Stimulated activated naive CD8-positive, alpha-beta T cell treated with anti-CD3 and anti-CD28 coated beads, Interleukin-15, amount 100 ng/mL, for 72 hours (primary cell): ENCODE measurements around the gene SORCS3.
"Not testable (repeated sequence)": the region's sequence is repeated elsewhere in the genome, so short reads cannot be mapped to it uniquely, and the experiment has no call there.

ENCODE experiments used
- ATAC-seq: fragments of 150-1000 bp; cut with Tn5 transposase; 2 replicates; pipeline ENCODE4 v1.10.0; 2021; ENCODE audit warnings: mild to moderate bottlenecking, moderate library complexity
- DNase-seq, 2 donors: peaks; one replicate each; pipeline ENCODE4 v3.0.0; 2021 to 2022
- H3K27ac Mint-ChIP-seq, 2 donors: one replicate each; pipeline ENCODE4 v1.8.0; 2022; ENCODE audit warnings: mild to moderate bottlenecking in 2 of 2, mixed read lengths in 2 of 2, moderate library complexity in 2 of 2
- H3K27me3 Mint-ChIP-seq: one replicate; pipeline ENCODE4 v1.8.0; 2022; ENCODE audit warnings: mixed read lengths
- H3K4me1 Mint-ChIP-seq: one replicate; pipeline ENCODE4 v1.8.0; 2022; ENCODE audit warnings: mild to moderate bottlenecking, mixed read lengths
- H3K4me3 Mint-ChIP-seq, 2 donors: one replicate each; pipeline ENCODE4 v1.8.0; 2022; ENCODE audit warnings: mild to moderate bottlenecking in 2 of 2, mixed read lengths in 2 of 2, moderate library complexity in 1 of 2
- H3K9me3 Mint-ChIP-seq, 2 donors: one replicate each; pipeline ENCODE4 v1.8.0; 2022; ENCODE audit warnings: mixed read lengths in 2 of 2

Gene SORCS3

GRCh38 chr10:104664205-104664604 lies 23.1 kb downstream of the SORCS3 start:
- DNase-seq (no peak), ATAC-seq (no peak)
- no peaks in the 10 kb centered on the region for H3K4me1 Mint-ChIP-seq
- no peak overlapping the region for H3K27ac Mint-ChIP-seq
- H3K9me3 Mint-ChIP-seq = no peaks in the 10 kb centered on the region
- H3K4me3 Mint-ChIP-seq = no peak overlapping the region
- peaks cover 21% of the 10 kb centered on the region for H3K27me3 Mint-ChIP-seq

DNA sequence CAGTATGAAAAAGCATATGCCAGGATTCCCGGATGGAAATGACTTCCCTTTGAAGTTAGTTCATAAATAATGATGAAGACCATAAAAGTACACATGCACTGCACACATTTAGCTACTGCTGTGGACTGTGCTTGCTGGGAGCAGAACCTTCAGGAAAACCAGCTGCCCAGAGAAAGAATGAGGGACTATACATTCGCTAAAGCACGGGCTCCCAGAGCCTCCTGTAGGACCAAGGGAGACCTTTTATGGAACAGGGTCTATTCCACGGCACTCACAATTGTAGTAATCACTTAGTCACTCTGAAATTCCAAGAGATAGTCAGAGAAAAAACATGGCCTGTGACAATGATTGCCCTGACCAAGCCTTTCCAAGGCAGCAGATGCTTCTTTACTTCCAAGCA lies 24.1 kb downstream of the SORCS3 start:
- Mint-ChIP-seq H3K4me1 (no peaks in the 10 kb centered on the region), H3K4me3 (no peak overlapping the region), H3K9me3 (no peaks in the 10 kb centered on the region), H3K27me3 (peaks cover 15% of the 10 kb centered on the region), H3K27ac (no peak overlapping the region)
- DNase-seq (no peak), ATAC-seq (no peak)

DNA sequence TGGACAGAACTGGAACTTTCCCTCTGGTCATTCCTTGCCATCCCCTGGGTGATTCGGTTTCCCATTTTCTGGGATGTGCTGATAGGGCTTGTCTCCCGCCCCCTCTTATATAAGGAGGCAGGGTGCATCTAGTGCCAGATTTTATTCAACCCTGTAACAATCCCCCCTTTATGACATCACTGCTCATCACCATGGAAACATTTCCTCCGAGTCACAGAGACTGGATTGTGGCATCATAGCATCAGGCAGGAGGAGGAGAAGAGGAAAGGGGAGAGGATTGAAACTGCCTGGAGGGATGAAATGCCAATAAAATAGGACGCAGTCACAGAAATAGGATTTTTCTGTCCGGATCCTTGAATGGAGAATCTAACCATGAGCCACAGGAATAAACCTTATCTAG lies 25.0 kb downstream of the SORCS3 start:
- DNase-seq = no peak
- no peak overlapping the region for H3K27ac Mint-ChIP-seq
- no peak overlapping the region for H3K4me3 Mint-ChIP-seq
- no peak for ATAC-seq
- no peaks in the 10 kb centered on the region for H3K4me1 Mint-ChIP-seq
- peaks cover 15% of the 10 kb centered on the region for H3K27me3 Mint-ChIP-seq
- no peaks in the 10 kb centered on the region for H3K9me3 Mint-ChIP-seq

DNA sequence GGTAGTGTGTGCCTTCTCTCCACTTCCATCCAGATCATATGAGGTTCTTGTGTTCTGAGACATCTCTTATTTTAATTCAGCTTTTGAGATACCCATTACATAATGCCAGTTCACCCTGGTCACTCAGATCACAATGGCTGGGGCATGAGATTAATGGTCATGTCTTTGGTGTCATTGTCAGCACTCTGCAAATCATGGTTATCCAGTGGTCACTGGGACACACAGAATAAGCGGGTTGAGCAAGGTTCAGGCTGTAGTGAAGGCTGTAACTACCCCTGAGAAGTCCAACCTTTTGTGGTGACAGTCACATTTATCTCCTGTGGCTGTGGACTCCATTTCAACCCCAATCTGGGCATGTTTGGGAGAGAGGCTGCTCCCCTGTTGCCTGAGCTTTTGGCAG lies 35.8 kb downstream of the SORCS3 start:
- DNase-seq (no peak), ATAC-seq (no peak)
- Mint-ChIP-seq H3K9me3 (peaks cover 9 to 12% of the 10 kb centered on the region in 2 donors), H3K4me3 (no peak overlapping the region), H3K27me3 (peaks cover 37% of the 10 kb centered on the region), H3K27ac (no peak overlapping the region), H3K4me1 (no peaks in the 10 kb centered on the region)

DNA sequence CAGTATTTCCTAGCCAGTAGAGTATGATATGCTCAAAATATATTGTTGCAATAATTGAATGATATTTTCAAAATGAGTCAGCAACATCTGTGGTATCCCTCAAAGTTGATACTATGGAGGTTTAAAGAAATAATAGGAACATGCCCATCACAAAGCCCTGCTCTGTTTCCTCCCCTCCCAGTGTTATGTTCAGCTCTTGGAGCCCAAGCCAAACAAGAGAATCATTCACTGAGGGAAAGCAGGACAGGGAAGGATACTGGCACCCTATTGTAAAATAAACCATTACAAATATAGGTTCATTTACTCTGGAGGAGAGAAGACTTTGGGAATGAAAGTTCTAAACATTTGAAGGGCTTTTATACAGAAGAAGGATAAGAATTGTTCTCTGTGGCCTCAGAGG lies 37.6 kb downstream of the SORCS3 start:
- ATAC-seq = no peak

GRCh38 chr10:104680467-104681401 lies 39.6 kb downstream of the SORCS3 start:
- H3K4me3 Mint-ChIP-seq = no peak overlapping the region
- H3K27me3 Mint-ChIP-seq = peaks cover 34% of the 10 kb centered on the region
- ATAC-seq (no peak), DNase-seq (no peak)
- H3K9me3 Mint-ChIP-seq = no peaks in the 10 kb centered on the region
- H3K4me1 Mint-ChIP-seq = no peaks in the 10 kb centered on the region
- H3K27ac Mint-ChIP-seq = no peak overlapping the region

More for the DNA sequence above, 37.6 kb downstream of the SORCS3 start:
- Mint-ChIP-seq H3K4me1 (no peaks in the 10 kb centered on the region), H3K27me3 (peaks cover 31% of the 10 kb centered on the region), H3K9me3 (no peaks in the 10 kb centered on the region), H3K27ac (no peak overlapping the region), H3K4me3 (no peak overlapping the region)
- no peak for DNase-seq

- H3K27me3 Mint-ChIP-seq = peaks cover 38% of the 10 kb centered on the region
- DNase-seq = no peak
These were observed 40.4 kb downstream of the SORCS3 start for GRCh38 chr10:104681485-104681884.

GRCh38 chr10:104683567-104683966 lies 42.5 kb downstream of the SORCS3 start:
- DNase-seq (no peak), ATAC-seq (no peak)
- H3K4me1 Mint-ChIP-seq = no peaks in the 10 kb centered on the region
- no peak overlapping the region for H3K27ac Mint-ChIP-seq
- H3K27me3 Mint-ChIP-seq = peaks cover 52% of the 10 kb centered on the region
- no peak overlapping the region for H3K4me3 Mint-ChIP-seq
- no peaks in the 10 kb centered on the region for H3K9me3 Mint-ChIP-seq

More at GRCh38 chr10:104681485-104681884, 40.4 kb downstream of the SORCS3 start:
- no peaks in the 10 kb centered on the region for H3K4me1 Mint-ChIP-seq
- H3K27ac Mint-ChIP-seq = no peak overlapping the region
- no peaks in the 10 kb centered on the region for H3K9me3 Mint-ChIP-seq
- no peak for ATAC-seq
- H3K4me3 Mint-ChIP-seq = no peak overlapping the region

DNA sequence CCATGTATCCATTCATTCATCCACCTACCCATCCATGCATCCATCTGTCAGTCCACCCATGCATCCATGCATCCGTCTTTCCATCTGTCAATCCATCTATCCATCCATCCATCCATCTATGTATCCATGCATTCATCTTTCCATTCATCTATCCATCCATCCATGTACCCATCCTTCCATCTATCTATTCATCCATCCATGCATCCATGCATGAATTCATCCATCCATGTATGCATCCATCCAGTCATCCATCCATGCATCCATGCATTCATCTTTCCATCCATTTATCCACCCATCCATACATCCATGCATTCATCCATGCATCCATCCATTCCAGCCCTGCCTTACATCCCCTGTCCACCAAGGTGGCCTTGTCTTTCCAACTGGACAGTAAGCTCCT lies 45.7 kb downstream of the SORCS3 start:
- no peaks in the 10 kb centered on the region for H3K9me3 Mint-ChIP-seq
- DNase-seq = no peak
- no peaks in the 10 kb centered on the region for H3K4me1 Mint-ChIP-seq
- ATAC-seq = no peak
- no peak overlapping the region for H3K4me3 Mint-ChIP-seq
- H3K27me3 Mint-ChIP-seq = peaks cover 54% of the 10 kb centered on the region
- no peak overlapping the region for H3K27ac Mint-ChIP-seq

- Mint-ChIP-seq H3K27ac (no peak overlapping the region), H3K9me3 (no peaks in the 10 kb centered on the region), H3K4me3 (no peak overlapping the region), H3K4me1 (no peaks in the 10 kb centered on the region), H3K27me3 (peaks cover 58% of the 10 kb centered on the region)
- ATAC-seq (no peak), DNase-seq (no peak)
These were observed 47.4 kb downstream of the SORCS3 start for GRCh38 chr10:104688251-104689042.

DNA sequence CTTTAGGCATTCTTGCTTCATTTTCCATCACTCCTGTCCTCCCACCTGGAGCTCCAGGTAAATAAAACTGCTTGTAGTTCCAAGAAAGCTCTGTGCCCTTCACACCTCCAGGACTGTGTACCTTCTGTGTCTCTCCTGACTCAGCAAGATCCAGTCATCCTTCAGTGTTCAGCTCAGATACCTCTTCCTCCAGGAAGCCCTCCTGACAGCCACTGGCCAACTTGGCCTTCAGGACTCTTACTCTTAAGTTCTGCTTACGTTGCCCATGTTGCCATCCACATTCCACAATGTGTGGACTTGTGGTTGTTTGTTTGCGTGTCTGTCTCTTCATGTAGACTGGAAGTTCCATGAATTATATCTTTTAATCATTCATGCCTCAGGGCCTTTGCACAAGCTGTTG lies 48.0 kb downstream of the SORCS3 start:
- ATAC-seq (no peak), DNase-seq (no peak)
- no peak overlapping the region for H3K27ac Mint-ChIP-seq
- peaks cover 58% of the 10 kb centered on the region for H3K27me3 Mint-ChIP-seq
- no peaks in the 10 kb centered on the region for H3K9me3 Mint-ChIP-seq
- no peaks in the 10 kb centered on the region for H3K4me1 Mint-ChIP-seq
- H3K4me3 Mint-ChIP-seq = no peak overlapping the region

DNA sequence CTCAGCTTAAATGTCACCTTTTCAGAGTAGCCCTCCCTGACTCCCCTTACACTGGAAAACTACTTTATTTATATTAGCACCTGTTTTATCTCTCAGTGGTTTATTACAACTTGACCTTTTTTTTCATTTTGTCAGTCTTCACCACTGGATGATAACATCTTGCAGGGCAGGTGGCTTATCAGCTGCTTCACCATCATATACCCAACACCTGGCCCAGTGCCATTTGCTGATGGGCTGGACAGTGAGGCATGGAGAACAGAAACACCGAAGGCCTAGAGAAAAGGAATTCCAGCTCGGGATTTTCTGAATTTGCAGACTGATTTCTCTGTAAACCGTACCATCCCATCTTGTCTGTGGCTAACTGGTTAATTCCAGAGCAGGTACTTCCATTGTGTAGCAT lies 48.5 kb downstream of the SORCS3 start:
- Mint-ChIP-seq H3K9me3 (no peaks in the 10 kb centered on the region), H3K27ac (no peak overlapping the region), H3K4me3 (no peak overlapping the region), H3K27me3 (peaks cover 58% of the 10 kb centered on the region), H3K4me1 (no peaks in the 10 kb centered on the region)
- DNase-seq = no peak
- ATAC-seq = no peak

DNA sequence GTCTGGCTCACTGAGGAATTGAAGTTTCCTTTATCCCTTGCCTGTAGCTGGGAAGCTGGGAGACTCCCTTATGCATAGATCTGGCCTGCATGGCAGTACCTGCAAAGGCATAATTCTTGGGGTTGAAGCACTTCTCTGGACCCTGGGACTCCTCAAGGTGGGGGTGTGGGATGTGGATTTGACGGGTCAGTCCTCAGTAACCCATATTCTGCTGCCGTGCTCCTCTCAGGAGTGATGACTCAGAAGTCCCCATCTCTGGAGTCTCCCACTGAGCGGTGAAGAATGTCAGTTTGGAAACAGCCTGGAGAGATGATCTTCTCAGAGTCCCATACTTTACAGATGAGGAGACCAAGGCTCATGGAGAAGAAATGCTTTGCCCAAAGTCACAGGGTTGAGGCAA lies 49.0 kb downstream of the SORCS3 start:
- Mint-ChIP-seq H3K4me1 (no peaks in the 10 kb centered on the region), H3K27ac (no peak overlapping the region), H3K27me3 (peaks cover 58% of the 10 kb centered on the region), H3K4me3 (no peak overlapping the region), H3K9me3 (no peaks in the 10 kb centered on the region)
- DNase-seq (no peak), ATAC-seq (no peak)

DNA sequence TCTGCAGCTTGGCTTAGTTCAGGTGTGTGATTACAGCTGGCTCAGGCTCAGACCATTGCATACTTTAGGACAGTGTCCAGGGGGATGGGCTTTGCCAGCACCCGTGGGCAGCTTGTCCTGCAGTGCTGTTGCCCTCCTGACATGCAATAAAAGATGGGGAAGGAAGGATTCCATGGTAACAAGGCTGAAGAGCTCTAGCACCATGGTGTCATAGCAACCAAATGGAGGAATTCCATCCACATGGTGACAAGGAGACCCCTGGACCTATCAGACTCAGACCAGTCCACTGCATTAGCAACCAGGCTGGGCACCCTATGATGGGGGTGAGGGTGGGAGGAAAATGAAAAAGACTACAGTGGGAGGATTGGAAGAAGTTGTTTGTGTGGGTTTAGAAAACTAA lies 49.9 kb downstream of the SORCS3 start:
- peaks cover 53% of the 10 kb centered on the region for H3K27me3 Mint-ChIP-seq
- DNase-seq (no peak), ATAC-seq (no peak)
- H3K9me3 Mint-ChIP-seq = no peaks in the 10 kb centered on the region
- no peaks in the 10 kb centered on the region for H3K4me1 Mint-ChIP-seq
- no peak overlapping the region for H3K4me3 Mint-ChIP-seq
- H3K27ac Mint-ChIP-seq = no peak overlapping the region

GRCh38 chr10:104694074-104694473 lies 53.0 kb downstream of the SORCS3 start:
- H3K27me3 Mint-ChIP-seq = peaks cover 24% of the 10 kb centered on the region
- H3K4me1 Mint-ChIP-seq = no peaks in the 10 kb centered on the region
- H3K4me3 Mint-ChIP-seq = no peak overlapping the region
- ATAC-seq (no peak), DNase-seq (no peak)
- H3K9me3 Mint-ChIP-seq = no peaks in the 10 kb centered on the region
- no peak overlapping the region for H3K27ac Mint-ChIP-seq

DNA sequence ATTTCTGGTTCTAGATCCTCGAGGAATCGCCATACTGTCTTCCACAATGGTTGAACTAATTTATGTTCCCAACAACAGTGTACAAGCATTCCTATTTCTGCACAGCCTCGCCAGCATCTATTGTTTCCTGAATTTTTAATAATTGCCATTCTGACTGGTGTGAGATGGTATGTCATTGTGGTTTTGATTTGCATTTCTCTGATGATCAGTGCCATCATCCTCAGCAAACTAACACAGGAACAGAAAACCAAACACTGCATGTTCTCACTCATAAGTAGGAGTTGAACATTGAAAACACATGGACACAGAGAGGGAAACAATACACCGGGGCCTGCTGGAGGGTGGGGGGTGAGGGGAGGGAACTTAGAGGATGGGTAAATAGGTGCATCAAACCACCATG lies 62.2 kb downstream of the SORCS3 start:
- not testable (repeated sequence) for DNase-seq, H3K27ac Mint-ChIP-seq, H3K4me3 Mint-ChIP-seq, ATAC-seq, H3K4me1 Mint-ChIP-seq, H3K27me3 Mint-ChIP-seq, H3K9me3 Mint-ChIP-seq
